Natural killer cell (primary cell): ENCODE results near the gene CLIP2. TPM values are rescaled to one million over a fixed set of nuclear protein-coding genes. Genes with fewer than 3 reads are reported as not detected.
"Not testable (repeated sequence)": the region's sequence is repeated elsewhere in the genome, so short reads cannot be mapped to it uniquely, and the experiment has no call there.

Experiments used
- ATAC-seq, 3 donors: fragments of 150-1000 bp in 2 of 3; fragments of 200-7000 bp in 1 of 3; cut with Tn5 transposase; 1 replicate in 1 of 3; 2 replicates in 2 of 3; pipeline ENCODE4 v1.10.0; 2021; ENCODE audit warnings: mild to moderate bottlenecking in 2 of 3, moderate library complexity in 2 of 3
- DNase-seq, 2 donors: peaks; one replicate each; pipeline versions ENCODE4 v3.0.0 to v3.0.0-alpha.2; 2013 to 2021; ENCODE audit warnings: mixed read lengths in 1 of 2
- H3K27ac ChIP-seq: one replicate; pipeline ENCODE4 v1.5.1; 2013; ENCODE audit warnings: mild to moderate bottlenecking, low read length
- H3K27me3 ChIP-seq: one replicate; pipeline ENCODE4 v1.6.1; 2013; ENCODE audit warnings: low read length; ENCODE audit not compliant: control insufficient read depth, insufficient read depth
- H3K36me3 ChIP-seq: one replicate; pipeline ENCODE4 v1.6.1; 2013; ENCODE audit warnings: low read length; ENCODE audit not compliant: control insufficient read depth, insufficient read depth
- H3K4me1 ChIP-seq: one replicate; pipeline ENCODE4 v1.6.1; 2013; ENCODE audit warnings: low read length; ENCODE audit not compliant: control insufficient read depth, insufficient read depth
- H3K4me3 ChIP-seq: one replicate; pipeline ENCODE4 v1.5.1; 2013; ENCODE audit warnings: low read length
- H3K9me3 ChIP-seq: one replicate; pipeline ENCODE4 v1.6.1; 2013; ENCODE audit warnings: low read length; ENCODE audit not compliant: control insufficient read depth, insufficient read depth
- H3K27ac Mint-ChIP-seq, 2 donors: one replicate each; pipeline ENCODE4 v1.8.0; 2022; ENCODE audit warnings: mild to moderate bottlenecking in 2 of 2, mixed read lengths in 2 of 2, moderate library complexity in 1 of 2
- H3K27me3 Mint-ChIP-seq, 2 donors: one replicate each; pipeline ENCODE4 v1.8.0; 2022; ENCODE audit warnings: low read depth in 2 of 2, mixed read lengths in 2 of 2
- H3K36me3 Mint-ChIP-seq: one replicate; pipeline ENCODE4 v1.8.0; 2022; ENCODE audit warnings: mixed read lengths
- H3K4me1 Mint-ChIP-seq, 2 donors: one replicate each; pipeline ENCODE4 v1.8.0; 2022; ENCODE audit warnings: mixed read lengths in 2 of 2
- H3K4me3 Mint-ChIP-seq: one replicate; pipeline ENCODE4 v1.8.0; 2022; ENCODE audit warnings: mild to moderate bottlenecking, moderate library complexity, mixed read lengths
- H3K9me3 Mint-ChIP-seq, 2 donors: one replicate each; pipeline ENCODE4 v1.8.0; 2022; ENCODE audit warnings: mixed read lengths in 2 of 2
- CTCF ChIP-seq: fragments of 200-600 bp; IDR thresholded peaks from one replicate; pipeline ENCODE4 v1.8.0; 2022; ENCODE audit warnings: antibody characterized with exemption
- WGBS: methylation state at CpG from one replicate; pipeline ENCODE4 v1.1.7; 2013; ENCODE audit warnings: missing lambda C conversion rate; ENCODE audit not compliant: insufficient coverage; 5-methylcytosine and 5-hydroxymethylcytosine counted together
- intact Hi-C: fragments of 100-400 bp; cut with micrococcal nuclease; formaldehyde crosslinking; loops from one replicate; pipeline ENCODE4 v1.14.2; 2022
- total RNA-seq, 4 donors: library from RNA; stranded (reverse); fragments of 120-200 nt in 1 of 4; gene quantifications; one replicate each; pipeline versions ENCODE4 v1.2.3 to v1.2.4, GENCODE V29; 2013 to 2022

The CLIP2 gene
- total RNA-seq, 3 donors from 2014 or later (not counting 1 experiment from before 2014, with no cell fraction given), result 8.5 to 14.7 (median 10.5) TPM

GRCh38 chr7:74317146-74317782 is 28.1 kb downstream of the CLIP2 start:
- H3K4me1 Mint-ChIP-seq, result no peaks in the 10 kb centered on the region
- Histone ChIP-seq H3K36me3 (no peaks in the 10 kb centered on the region), H3K27me3 (no peaks in the 10 kb centered on the region), H3K4me3 (no peak overlapping the region), H3K9me3 (no peaks in the 10 kb centered on the region), H3K27ac (no peak overlapping the region), H3K4me1 (no peaks in the 10 kb centered on the region)
- no peaks in the 10 kb centered on the region for H3K36me3 Mint-ChIP-seq
- no peak overlapping the region for H3K4me3 Mint-ChIP-seq
- DNase-seq, result no peak
- intact Hi-C loops, result no loop called here
- H3K9me3 Mint-ChIP-seq, result no peaks in the 10 kb centered on the region
- no peak for ATAC-seq
- no peak overlapping the region for H3K27ac Mint-ChIP-seq
- no peaks in the 10 kb centered on the region for H3K27me3 Mint-ChIP-seq
- 96% methylated on average over 20 of the region's 20 CpGs for WGBS
- TF ChIP-seq CTCF, result no peak

DNA sequence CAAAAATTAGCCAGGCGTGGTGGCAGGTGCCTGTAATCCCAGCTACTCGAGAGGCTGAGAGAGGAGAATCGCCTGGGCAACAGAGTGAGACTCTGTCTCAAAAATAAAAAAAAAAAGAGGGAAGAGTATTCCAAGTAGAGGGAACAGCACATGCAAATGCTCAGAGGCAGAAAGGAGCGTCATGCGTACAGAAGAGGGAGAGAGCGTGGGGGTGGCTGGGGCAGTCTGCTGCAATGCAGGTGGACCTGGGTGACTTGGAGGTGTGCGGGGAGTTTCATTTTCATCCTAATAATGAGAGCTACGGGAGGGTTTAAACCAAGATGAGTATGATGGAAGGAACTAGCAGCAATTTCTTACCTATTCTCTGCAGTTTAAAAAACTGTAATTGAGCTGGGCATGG is 28.8 kb downstream of the CLIP2 start:
- no peak overlapping the region for H3K27ac Mint-ChIP-seq
- TF ChIP-seq CTCF, result no peak
- Histone ChIP-seq H3K36me3 (no peaks in the 10 kb centered on the region), H3K4me3 (no peak overlapping the region), H3K9me3 (no peaks in the 10 kb centered on the region), H3K27ac (no peak overlapping the region), H3K27me3 (no peaks in the 10 kb centered on the region), H3K4me1 (no peaks in the 10 kb centered on the region)
- no peaks in the 10 kb centered on the region for H3K36me3 Mint-ChIP-seq
- H3K4me1 Mint-ChIP-seq, result no peaks in the 10 kb centered on the region
- 88% methylated on average over 8 of the region's 8 CpGs for WGBS
- no peaks in the 10 kb centered on the region for H3K27me3 Mint-ChIP-seq
- no peak for DNase-seq
- no peaks in the 10 kb centered on the region for H3K9me3 Mint-ChIP-seq
- H3K4me3 Mint-ChIP-seq, result no peak overlapping the region
- ATAC-seq, result no peak
- intact Hi-C loops, result no loop called here

DNA sequence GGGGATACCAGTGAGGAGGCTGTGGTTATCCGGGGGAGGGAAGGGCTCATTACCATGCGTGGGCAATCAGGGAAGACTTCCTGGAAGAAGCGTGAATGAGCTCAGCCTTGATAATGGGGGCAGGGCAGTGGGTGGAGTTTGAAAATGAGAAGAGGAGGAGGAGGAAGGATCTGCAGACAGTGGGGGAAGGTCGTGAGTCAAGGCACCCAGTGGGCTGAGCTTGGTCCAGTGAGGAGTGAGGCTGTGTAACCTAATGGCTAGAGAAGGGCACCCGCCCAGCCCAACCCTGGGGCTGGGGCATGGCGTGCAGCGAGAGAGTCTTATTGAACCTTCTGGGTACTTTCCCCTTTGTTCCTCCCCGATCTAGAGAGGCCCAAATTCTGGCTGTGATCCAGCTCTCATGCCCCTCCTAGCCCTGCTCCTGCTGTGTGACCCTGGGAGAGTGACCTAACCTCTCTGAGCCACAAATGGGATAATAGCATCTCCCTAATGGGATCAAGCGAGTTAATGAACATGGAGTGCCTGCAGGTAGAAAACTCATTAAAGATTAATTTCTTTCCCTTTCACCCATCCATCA is 31.5 kb downstream of the CLIP2 start:
- H3K27ac Mint-ChIP-seq, result no peak overlapping the region
- H3K9me3 Mint-ChIP-seq, result no peaks in the 10 kb centered on the region
- no peaks in the 10 kb centered on the region for H3K36me3 Mint-ChIP-seq
- H3K9me3 ChIP-seq, result no peaks in the 10 kb centered on the region
- H3K4me3 ChIP-seq, result no peak overlapping the region
- no peaks in the 10 kb centered on the region for H3K27me3 Mint-ChIP-seq
- no peak for TF ChIP-seq CTCF
- no peaks in the 10 kb centered on the region for H3K27me3 ChIP-seq
- intact Hi-C loops, result no loop called here
- 72% methylated on average over 9 of the region's 9 CpGs for WGBS
- no peaks in the 10 kb centered on the region for H3K4me1 Mint-ChIP-seq
- no peak for ATAC-seq
- no peak overlapping the region for H3K4me3 Mint-ChIP-seq
- H3K27ac ChIP-seq, result no peak overlapping the region
- H3K4me1 ChIP-seq, result no peaks in the 10 kb centered on the region
- H3K36me3 ChIP-seq, result no peaks in the 10 kb centered on the region
- no peak for DNase-seq

DNA sequence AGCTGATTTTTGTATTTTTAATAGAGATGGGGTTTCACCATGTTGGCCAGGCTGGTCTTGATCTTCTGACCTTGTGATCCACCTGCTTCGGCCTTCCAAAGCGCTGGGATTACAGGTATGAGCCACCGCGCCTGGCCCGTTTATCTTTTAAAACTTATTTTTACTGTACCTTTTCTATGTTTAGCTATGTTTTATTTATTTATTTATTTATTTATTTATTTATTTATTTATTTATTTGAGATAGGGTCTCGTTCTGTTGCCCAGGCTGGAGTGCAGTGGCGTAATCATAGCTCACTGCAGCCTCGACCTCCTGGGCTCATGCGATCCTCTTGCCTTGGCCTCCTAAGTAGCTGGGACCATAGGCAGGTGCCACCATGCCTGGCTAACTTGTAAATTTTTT is 33.7 kb downstream of the CLIP2 start:
- H3K9me3 Mint-ChIP-seq, H3K36me3 Mint-ChIP-seq, H3K4me1 Mint-ChIP-seq, H3K4me3 ChIP-seq, H3K27me3 Mint-ChIP-seq, intact Hi-C loops, H3K4me3 Mint-ChIP-seq, H3K27me3 ChIP-seq, H3K27ac ChIP-seq, ATAC-seq, DNase-seq, H3K27ac Mint-ChIP-seq, H3K9me3 ChIP-seq, H3K4me1 ChIP-seq, H3K36me3 ChIP-seq: not testable (repeated sequence)
- WGBS, result 94% methylated on average over 8 of the region's 9 CpGs
